BLaER1 treated with 17β-estradiol and CSF1 and Interleukin-3, amounts not matched to agents 10 nM and 100 nM (cell line): ENCODE results near the gene SLAMF7.

ENCODE experiments used
- H3K27ac ChIP-seq, 11 experiments: shearing (Covaris generic); formaldehyde crosslinking; 2 replicates each; pipeline ENCODE4 v1.8.1; 2022
- H3K27me3 ChIP-seq, 11 experiments: shearing (Covaris generic); formaldehyde crosslinking; 2 replicates each; pipeline ENCODE4 v1.8.1; 2022
- H3K36me3 ChIP-seq, 11 experiments: shearing (Covaris generic); formaldehyde crosslinking; 2 replicates each; pipeline ENCODE4 v1.8.1; 2022
- H3K4me1 ChIP-seq, 10 experiments: shearing (Covaris generic); formaldehyde crosslinking; 2 replicates each; pipeline ENCODE4 v1.8.1; 2022
- H3K4me2 ChIP-seq, 11 experiments: shearing (Covaris generic); formaldehyde crosslinking; 2 replicates each; pipeline ENCODE4 v1.8.1; 2022
- H3K4me3 ChIP-seq, 10 experiments: shearing (Covaris generic); formaldehyde crosslinking; 2 replicates each; pipeline ENCODE4 v1.8.1; 2022
- H3K9ac ChIP-seq, 11 experiments: shearing (Covaris generic); formaldehyde crosslinking; 2 replicates each; pipeline ENCODE4 v1.8.1; 2022
- H3K9me3 ChIP-seq, 11 experiments: shearing (Covaris generic); formaldehyde crosslinking; replicated peaks in 1 of 11; 2 replicates each; pipeline ENCODE4 v1.8.1; 2022
- H4K20me1 ChIP-seq, 11 experiments: shearing (Covaris generic); formaldehyde crosslinking; 2 replicates each; pipeline ENCODE4 v1.8.1; 2022
- Cebpa-rat ChIP-seq, 11 experiments: shearing (Covaris generic); IDR thresholded peaks; 2 replicates each; pipeline ENCODE4 v1.8.1; 2022

The SLAMF7 gene

GRCh38 chr1:160755461-160755860, 16.4 kb downstream of the SLAMF7 start:
- Histone ChIP-seq H3K4me2 (no peak overlapping the region), H4K20me1 (no peaks in the 10 kb centered on the region), H3K27ac (no peak overlapping the region), H3K4me3 (no peak overlapping the region), H3K4me1 (no peaks in the 10 kb centered on the region), H3K9ac (no peak overlapping the region), H3K9me3 (no peaks in the 10 kb centered on the region), H3K27me3 (no peaks in the 10 kb centered on the region), H3K36me3 (peaks cover 0 to 10% (median 0%) of the 10 kb centered on the region in 11 experiments; a peak in 3 of 22 replicates)
- no peak for TF ChIP-seq Cebpa-rat (IDR thresholded peaks at IDR 0.05)

DNA sequence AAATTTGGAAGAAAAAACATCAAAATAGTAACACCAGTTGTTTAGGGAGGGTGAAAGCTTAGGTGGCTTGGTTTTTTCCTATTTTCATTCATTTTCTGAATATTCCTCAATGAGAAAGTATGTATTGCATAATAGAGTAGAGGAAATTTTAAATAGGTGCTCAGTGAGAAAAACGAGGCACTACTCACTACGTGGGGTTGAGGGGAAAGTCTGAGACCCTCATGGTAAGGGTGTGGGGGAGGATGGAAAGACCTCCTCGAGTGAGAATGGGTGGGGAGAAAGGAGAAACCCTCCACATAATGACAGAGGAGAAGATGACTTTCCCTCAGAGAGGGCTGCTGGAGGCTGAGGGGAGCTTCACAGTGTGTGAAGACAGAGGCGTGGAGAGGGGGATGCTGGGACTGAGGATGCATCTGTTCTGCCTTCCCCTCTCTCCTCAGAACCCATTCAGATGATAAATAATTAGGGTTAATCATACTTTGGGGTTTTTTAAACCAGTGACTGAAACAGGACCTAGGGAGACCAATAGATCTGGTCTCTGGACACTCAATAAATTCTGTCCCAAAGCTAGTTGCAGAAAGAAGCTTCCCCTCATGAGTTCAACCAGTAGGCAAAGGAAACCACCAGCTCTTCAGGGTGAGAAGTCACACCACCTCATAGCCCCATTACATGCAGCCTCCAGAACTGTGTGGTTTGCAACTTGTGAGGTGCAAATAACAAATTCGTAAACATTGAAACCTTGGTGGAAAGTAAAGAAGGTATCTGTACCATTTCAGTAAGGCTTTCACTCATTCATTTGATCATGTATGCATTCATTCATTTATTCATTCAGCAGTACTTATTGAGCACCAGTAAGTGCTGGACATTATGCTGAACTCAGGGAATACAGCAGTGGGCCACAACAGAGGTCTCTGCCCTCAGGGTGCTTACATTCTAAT, 17.1 kb downstream of the SLAMF7 start:
- no peak overlapping the region for H3K4me2 ChIP-seq
- H3K9me3 ChIP-seq = peaks cover 0 to 6% (median 0%) of the 10 kb centered on the region in 11 experiments; a peak in 1 of 22 replicates
- H3K27ac ChIP-seq = no peak overlapping the region
- no peaks in the 10 kb centered on the region for H3K4me1 ChIP-seq
- H3K36me3 ChIP-seq = peaks cover 0 to 4% (median 0%) of the 10 kb centered on the region in 11 experiments; a peak in 1 of 22 replicates
- no peaks in the 10 kb centered on the region for H4K20me1 ChIP-seq
- no peak overlapping the region for H3K9ac ChIP-seq
- no peak overlapping the region for H3K4me3 ChIP-seq
- no peak for TF ChIP-seq Cebpa-rat (IDR thresholded peaks at IDR 0.05)
- no peaks in the 10 kb centered on the region for H3K27me3 ChIP-seq

GRCh38 chr1:160756849-160757201, 17.8 kb downstream of the SLAMF7 start:
- Histone ChIP-seq H3K9me3 (peaks cover 0 to 6% (median 0%) of the 10 kb centered on the region in 11 experiments; a peak in 1 of 22 replicates), H3K36me3 (no peaks in the 10 kb centered on the region), H3K27ac (no peak overlapping the region), H4K20me1 (no peaks in the 10 kb centered on the region), H3K4me1 (no peaks in the 10 kb centered on the region), H3K27me3 (no peaks in the 10 kb centered on the region), H3K9ac (no peak overlapping the region), H3K4me2 (no peak overlapping the region), H3K4me3 (no peak overlapping the region)
- TF ChIP-seq Cebpa-rat (IDR thresholded peaks at IDR 0.05) = no peak

- Histone ChIP-seq H4K20me1 (no peaks in the 10 kb centered on the region), H3K36me3 (no peaks in the 10 kb centered on the region), H3K4me1 (no peaks in the 10 kb centered on the region), H3K27me3 (no peaks in the 10 kb centered on the region), H3K9ac (no peak overlapping the region), H3K9me3 (peaks cover 0 to 6% (median 0%) of the 10 kb centered on the region in 11 experiments; a peak in 1 of 22 replicates), H3K27ac (no peak overlapping the region), H3K4me2 (no peak overlapping the region), H3K4me3 (no peak overlapping the region)
- TF ChIP-seq Cebpa-rat (IDR thresholded peaks at IDR 0.05) = no peak
Measured at GRCh38 chr1:160758521-160758920, 19.5 kb downstream of the SLAMF7 start.

- Histone ChIP-seq H3K9ac (no peak overlapping the region), H3K9me3 (peaks cover 0 to 6% (median 0%) of the 10 kb centered on the region in 11 experiments; a peak in 1 of 22 replicates), H3K4me3 (no peak overlapping the region), H3K27me3 (no peaks in the 10 kb centered on the region), H3K36me3 (no peaks in the 10 kb centered on the region), H3K27ac (no peak overlapping the region), H3K4me1 (no peaks in the 10 kb centered on the region), H3K4me2 (no peak overlapping the region), H4K20me1 (no peaks in the 10 kb centered on the region)
- TF ChIP-seq Cebpa-rat (IDR thresholded peaks at IDR 0.05) = no peak
Measured at GRCh38 chr1:160759740-160760139, 20.7 kb downstream of the SLAMF7 start.

- Histone ChIP-seq H3K36me3 (no peaks in the 10 kb centered on the region), H3K9me3 (peaks cover 0 to 6% (median 0%) of the 10 kb centered on the region in 11 experiments; a peak in 2 of 22 replicates), H3K4me2 (no peak overlapping the region), H3K4me3 (no peak overlapping the region), H4K20me1 (no peaks in the 10 kb centered on the region), H3K9ac (no peak overlapping the region), H3K27me3 (no peaks in the 10 kb centered on the region), H3K4me1 (no peaks in the 10 kb centered on the region), H3K27ac (no peak overlapping the region)
- TF ChIP-seq Cebpa-rat (IDR thresholded peaks at IDR 0.05) = no peak
Measured at GRCh38 chr1:160761046-160761445, 22.0 kb downstream of the SLAMF7 start.

GRCh38 chr1:160761886-160762285, 22.8 kb downstream of the SLAMF7 start:
- no peaks in the 10 kb centered on the region for H4K20me1 ChIP-seq
- no peak overlapping the region for H3K4me3 ChIP-seq
- no peaks in the 10 kb centered on the region for H3K27me3 ChIP-seq
- H3K27ac ChIP-seq = no peak overlapping the region
- H3K36me3 ChIP-seq = no peaks in the 10 kb centered on the region
- no peak for TF ChIP-seq Cebpa-rat (IDR thresholded peaks at IDR 0.05)
- no peak overlapping the region for H3K9ac ChIP-seq
- peaks cover 0 to 6% (median 1%) of the 10 kb centered on the region in 10 experiments; a peak in 8 of 20 replicates for H3K4me1 ChIP-seq
- H3K4me2 ChIP-seq = no peak overlapping the region
- H3K9me3 ChIP-seq = peaks cover 0 to 6% (median 0%) of the 10 kb centered on the region in 11 experiments; a peak in 2 of 22 replicates

- H4K20me1 ChIP-seq = no peaks in the 10 kb centered on the region
- H3K4me3 ChIP-seq = no peak overlapping the region
- TF ChIP-seq Cebpa-rat (IDR thresholded peaks at IDR 0.05) = no peak
- H3K9me3 ChIP-seq = peaks cover 0 to 6% (median 0%) of the 10 kb centered on the region in 11 experiments; a peak in 2 of 22 replicates
- H3K9ac ChIP-seq = no peak overlapping the region
- H3K27me3 ChIP-seq = no peaks in the 10 kb centered on the region
- no peaks in the 10 kb centered on the region for H3K36me3 ChIP-seq
- no peak overlapping the region for H3K27ac ChIP-seq
- H3K4me1 ChIP-seq = peaks cover 0 to 23% (median 13%) of the 10 kb centered on the region in 10 experiments; a peak in 17 of 20 replicates
- H3K4me2 ChIP-seq = no peak overlapping the region
Measured at GRCh38 chr1:160763993-160764392, 24.9 kb downstream of the SLAMF7 start.

- peak overlapping the region in 3 of 10 experiments; percentile 21 to 27 (median 22); a peak in 6 of 20 replicates for H3K4me3 ChIP-seq
- H3K4me1 ChIP-seq = peaks cover 0 to 23% (median 13%) of the 10 kb centered on the region in 10 experiments; a peak in 17 of 20 replicates
- H3K9me3 ChIP-seq = no peaks in the 10 kb centered on the region; a peak in 1 of 22 replicates
- H3K9ac ChIP-seq = peak overlapping the region in 5 of 11 experiments; percentile 7 to 45 (median 17); a peak in 4 of 22 replicates
- peak overlapping the region; percentile 39 to 89 (median 59) for H3K4me2 ChIP-seq
- H4K20me1 ChIP-seq = no peaks in the 10 kb centered on the region
- H3K27me3 ChIP-seq = no peaks in the 10 kb centered on the region
- no peaks in the 10 kb centered on the region for H3K36me3 ChIP-seq
- H3K27ac ChIP-seq = peak overlapping the region in 8 of 11 experiments; percentile 8 to 60 (median 48); a peak in 13 of 22 replicates
- TF ChIP-seq Cebpa-rat (IDR thresholded peaks at IDR 0.05) = no peak
Measured at GRCh38 chr1:160767395-160768294, 28.6 kb downstream of the SLAMF7 start.
